ACHN (cell line): ENCODE data around the gene FCGR1A.
"Not testable (repeated sequence)": the region's sequence is repeated elsewhere in the genome, so short reads cannot be mapped to it uniquely, and the experiment has no call there.

Experiments used
- DNase-seq: peaks from one replicate; pipeline ENCODE4 v3.0.0-alpha.2; 2015
- in situ Hi-C: cut with HindIII; loops from 2 replicates; pipeline ENCODE4 v1.10.0; 2017; ENCODE audit warnings: low sequenced_read_pairs, low pct_ligation_motif_present, low pct_unique_long_range_greater_than_20kb

Gene FCGR1A

DNA sequence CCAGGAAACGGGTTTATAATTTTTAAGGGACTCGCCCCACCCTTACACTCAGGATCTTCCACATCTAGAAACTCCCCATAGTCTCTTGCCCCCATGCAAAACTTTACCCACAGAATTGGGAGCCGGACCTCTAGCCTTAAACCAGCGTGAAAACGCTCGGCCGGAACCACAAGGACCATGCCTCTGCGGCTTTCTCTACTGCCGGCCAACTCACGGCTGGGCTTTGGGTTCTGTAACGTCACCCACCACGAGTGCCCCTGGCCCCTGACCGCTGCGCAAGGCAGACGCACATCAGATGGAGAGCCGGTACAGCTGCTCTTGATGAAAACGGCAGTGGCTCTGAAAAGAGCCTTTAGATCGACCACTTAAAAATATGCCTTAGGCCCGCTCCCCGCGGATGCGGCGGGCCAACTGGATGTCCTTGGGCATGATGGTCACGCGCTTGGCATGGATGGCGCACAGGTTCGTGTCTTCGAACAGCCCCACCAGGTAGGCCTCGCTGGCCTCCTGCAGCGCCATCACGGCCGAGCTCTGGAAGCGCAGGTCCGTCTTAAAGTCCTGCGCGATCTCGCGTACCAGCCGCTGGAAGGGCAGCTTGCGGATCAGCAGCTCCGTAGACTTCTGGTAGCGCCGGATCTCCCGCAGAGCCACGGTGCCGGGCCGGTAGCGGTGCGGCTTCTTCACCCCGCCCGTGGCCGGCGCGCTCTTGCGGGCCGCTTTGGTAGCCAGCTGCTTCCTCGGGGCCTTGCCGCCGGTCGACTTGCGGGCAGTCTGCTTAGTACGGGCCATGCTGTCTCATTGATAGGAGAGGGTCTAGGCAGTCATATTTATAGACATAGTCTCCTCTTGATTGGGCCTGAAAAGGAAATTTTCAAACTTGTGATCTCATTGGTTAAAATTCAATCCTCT, 30.7 kb downstream of the FCGR1A start:
- peak; percentile 85 for DNase-seq
- in situ Hi-C loops: not testable (repeated sequence)

DNA sequence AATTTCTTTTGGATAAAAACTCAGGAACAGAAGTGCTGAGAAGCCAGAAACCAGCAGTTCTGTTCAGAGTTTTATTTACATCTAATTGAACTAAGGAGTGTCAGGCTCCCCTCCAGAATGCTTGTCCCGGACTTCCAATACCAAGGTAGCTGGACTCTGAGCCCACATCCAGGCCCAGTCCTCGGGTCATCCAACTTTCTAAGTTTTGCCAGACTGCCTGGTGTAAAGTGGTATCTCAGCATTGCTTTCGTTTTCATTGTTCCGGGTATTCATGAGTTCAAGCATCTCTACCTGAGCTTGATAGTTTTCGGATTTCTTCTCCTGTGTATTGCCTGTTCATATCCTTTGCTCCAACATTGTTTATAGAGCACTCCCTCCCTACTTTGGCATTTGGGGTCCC, 37.9 kb downstream of the FCGR1A start:
- DNase-seq, in situ Hi-C loops: not testable (repeated sequence)

DNA sequence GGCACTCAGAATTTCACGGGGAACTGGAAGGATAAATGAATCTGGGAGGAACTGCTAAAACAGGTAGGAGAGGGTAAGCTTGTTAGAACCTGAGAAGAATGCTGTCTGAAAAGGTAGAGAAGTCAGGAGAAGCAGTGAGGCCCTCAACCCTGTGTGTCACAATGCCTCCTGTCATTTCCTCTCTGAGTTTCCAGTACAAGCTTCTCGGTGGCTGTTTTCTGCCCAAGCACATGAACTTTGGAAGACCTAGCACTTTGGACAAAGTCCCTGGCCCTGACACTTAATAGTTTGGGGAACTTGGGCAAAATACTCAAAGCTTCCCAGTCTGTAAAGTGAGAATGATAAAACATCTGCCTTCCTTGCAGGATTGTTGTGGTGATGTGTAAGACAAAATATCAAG, 44.1 kb downstream of the FCGR1A start:
- DNase-seq, in situ Hi-C loops: not testable (repeated sequence)

DNA sequence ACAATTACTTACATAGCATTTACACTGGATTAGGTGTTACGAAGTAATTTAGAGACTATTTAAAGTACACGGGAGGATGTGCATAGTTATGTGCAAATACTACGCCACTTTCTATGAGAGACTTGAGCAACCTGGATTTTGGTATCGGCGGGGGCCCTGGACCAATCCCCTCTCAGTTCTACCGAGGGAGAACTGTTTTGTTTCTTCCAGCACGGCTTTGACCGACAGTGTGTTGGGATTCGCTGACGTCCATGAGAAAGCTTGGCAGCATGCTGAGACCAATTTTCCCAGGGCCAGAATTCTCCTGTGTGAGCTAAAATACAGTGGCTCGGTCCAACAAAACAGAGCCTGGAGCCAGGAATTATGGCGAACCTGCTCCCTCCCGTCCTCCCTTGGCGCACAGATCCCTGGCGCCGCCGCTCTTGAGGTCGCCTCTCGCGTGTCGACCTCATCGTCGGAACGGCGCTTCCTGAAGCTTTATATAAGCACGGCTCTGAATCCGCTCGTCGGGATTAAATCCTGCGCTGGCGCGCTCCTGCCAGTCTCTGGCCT, 49.3 kb downstream of the FCGR1A start:
- not testable (repeated sequence) for DNase-seq

DNA sequence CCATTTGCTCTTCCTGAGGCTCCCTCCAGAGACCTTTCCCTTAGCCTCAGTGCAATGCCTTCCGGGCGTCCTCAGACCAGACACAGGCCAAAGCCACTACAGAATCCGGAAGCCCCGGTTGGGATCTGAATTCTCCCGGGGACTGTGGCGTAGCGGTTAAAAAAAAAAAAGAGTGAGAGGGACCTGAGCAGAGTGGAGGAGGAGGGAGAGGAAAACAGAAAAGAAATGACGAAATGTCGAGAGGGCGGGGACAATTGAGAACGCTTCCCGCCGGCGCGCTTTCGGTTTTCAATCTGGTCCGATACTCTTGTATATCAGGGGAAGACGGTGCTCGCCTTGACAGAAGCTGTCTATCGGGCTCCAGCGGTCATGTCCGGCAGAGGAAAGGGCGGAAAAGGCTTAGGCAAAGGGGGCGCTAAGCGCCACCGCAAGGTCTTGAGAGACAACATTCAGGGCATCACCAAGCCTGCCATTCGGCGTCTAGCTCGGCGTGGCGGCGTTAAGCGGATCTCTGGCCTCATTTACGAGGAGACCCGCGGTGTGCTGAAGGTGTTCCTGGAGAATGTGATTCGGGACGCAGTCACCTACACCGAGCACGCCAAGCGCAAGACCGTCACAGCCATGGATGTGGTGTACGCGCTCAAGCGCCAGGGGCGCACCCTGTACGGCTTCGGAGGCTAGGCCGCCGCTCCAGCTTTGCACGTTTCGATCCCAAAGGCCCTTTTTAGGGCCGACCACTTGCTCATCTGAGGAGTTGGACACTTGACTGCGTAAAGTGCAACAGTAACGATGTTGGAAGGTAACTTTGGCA, 50.0 kb downstream of the FCGR1A start:
- in situ Hi-C loops, DNase-seq: not testable (repeated sequence)

More for the DNA sequence above, 49.3 kb downstream of the FCGR1A start:
- in situ Hi-C loops: not testable (repeated sequence)

DNA sequence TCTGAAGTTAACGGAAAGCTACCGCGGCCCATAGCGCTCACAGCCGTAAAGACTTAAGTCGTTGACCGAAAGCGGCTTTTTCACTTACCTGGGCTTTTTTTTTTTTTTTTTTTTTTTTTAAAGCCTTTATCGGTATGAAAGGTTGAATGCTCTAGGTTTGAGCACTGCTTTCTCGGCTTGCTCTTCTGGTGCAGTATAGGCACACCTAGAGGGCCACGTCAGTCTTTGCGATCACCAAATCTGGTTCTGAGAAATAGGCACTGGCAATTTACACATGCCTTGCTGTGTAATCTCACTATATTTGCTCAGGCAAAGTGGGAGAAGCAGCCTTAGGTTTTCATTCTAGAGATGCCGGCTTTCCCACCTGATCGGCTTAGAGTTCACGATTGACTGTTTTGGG, 50.6 kb downstream of the FCGR1A start:
- in situ Hi-C loops, DNase-seq: not testable (repeated sequence)

DNA sequence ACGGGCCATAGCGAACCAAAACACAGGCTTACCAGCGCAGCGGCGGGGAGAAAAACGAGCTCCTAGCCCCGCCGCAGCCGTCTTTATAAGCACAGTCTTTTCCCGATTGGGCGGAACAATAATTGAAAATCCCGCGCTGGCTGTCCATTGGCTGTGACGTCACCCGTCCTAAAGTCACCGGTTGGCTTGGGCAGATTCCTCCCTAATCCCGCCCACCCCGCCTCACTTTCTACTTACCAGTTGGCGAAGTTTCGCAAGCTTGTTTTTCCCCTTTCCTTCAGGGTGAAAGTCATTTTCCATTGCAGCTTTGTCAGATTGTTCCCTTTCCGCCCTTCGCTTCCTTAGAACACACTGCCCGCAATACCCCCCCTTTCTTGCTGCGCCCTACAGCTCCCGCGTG, 58.7 kb downstream of the FCGR1A start:
- in situ Hi-C loops: not testable (repeated sequence)

More for the DNA sequence above, 58.7 kb downstream of the FCGR1A start:
- not testable (repeated sequence) for DNase-seq
